ENCODE measurements around the gene PNPO.
"Not testable (repeated sequence)": the region's sequence is repeated elsewhere in the genome, so short reads cannot be mapped to it uniquely, and the experiment has no call there.

The PNPO gene

GRCh38 chr17:47986520-47986919 lies 45.1 kb downstream of the PNPO start:
- H3K9me2 ChIP-seq (ENCODE audit: low read depth, low read length): no peaks in the 10 kb centered on the region
- H2AFZ ChIP-seq (ENCODE audit: low read length): no peak overlapping the region
- H3K9me3 ChIP-seq (ENCODE audit: low read length): no peaks in the 10 kb centered on the region
- H3K4me3 ChIP-seq (ENCODE audit: low read depth, low read length, poor library complexity, severe bottlenecking): no peak overlapping the region
- H3K4me2 ChIP-seq (ENCODE audit: low read length): no peak overlapping the region
- no peaks in the 10 kb centered on the region for H3F3A ChIP-seq (ENCODE audit: insufficient read depth, low read length)
- H3K27ac ChIP-seq (ENCODE audit: low read depth, low read length, poor library complexity, severe bottlenecking): no peak overlapping the region
- TF ChIP-seq CTCF (IDR thresholded peaks at IDR 0.05; ENCODE audit: low read length) (no peak), EZH2 (IDR thresholded peaks at IDR 0.05; ENCODE audit: borderline replicate concordance, low read length) (no peak)
- H3K79me2 ChIP-seq (ENCODE audit: insufficient read depth, low read length): no peaks in the 10 kb centered on the region
- no peak overlapping the region for H3K9ac ChIP-seq (ENCODE audit: low read length)
- peaks cover 32% of the 10 kb centered on the region for H3K36me3 ChIP-seq (ENCODE audit: insufficient read depth, low read length)
- H4K20me1 ChIP-seq (ENCODE audit: insufficient read depth, low read length): no peaks in the 10 kb centered on the region
- no peaks in the 10 kb centered on the region for H3K4me1 ChIP-seq (ENCODE audit: insufficient read depth, low read length, severe bottlenecking)
- no peaks in the 10 kb centered on the region for H3K27me3 ChIP-seq (ENCODE audit: insufficient read depth, low read length)

DNA sequence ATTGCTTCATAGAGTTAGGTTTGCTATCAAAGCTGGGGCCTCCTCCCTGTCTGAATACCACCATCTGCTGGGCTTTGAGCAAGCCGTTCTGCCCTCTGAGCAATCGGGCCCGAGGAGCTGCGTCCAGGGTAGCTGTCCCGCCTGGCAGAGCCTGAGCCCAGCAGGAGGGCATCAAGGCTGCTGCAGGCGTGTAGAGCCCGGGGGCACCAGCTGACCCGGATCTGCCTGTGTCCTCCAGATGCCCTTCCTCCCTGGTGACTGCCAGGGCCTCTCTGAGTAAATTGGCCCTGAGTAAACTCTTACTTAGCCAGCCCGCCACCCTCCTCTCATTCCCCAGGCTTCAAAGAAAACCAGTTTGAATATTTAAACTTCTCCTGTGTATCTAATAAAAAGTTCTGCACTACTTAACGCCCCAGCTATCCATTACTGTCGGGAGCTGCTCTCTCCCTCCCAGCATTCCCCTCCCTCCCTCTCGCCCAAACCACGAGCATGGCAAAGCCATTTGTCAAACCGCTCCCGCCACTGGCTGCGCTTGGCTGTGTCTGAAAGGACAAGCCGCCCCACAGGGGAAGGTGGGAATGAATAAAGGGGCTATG lies 46.0 kb downstream of the PNPO start:
- Histone ChIP-seq H3K4me3 (ENCODE audit: low read depth, low read length, poor library complexity, severe bottlenecking) (no peak overlapping the region), H3K27ac (ENCODE audit: low read depth, low read length, poor library complexity, severe bottlenecking) (no peak overlapping the region), H3K27me3 (ENCODE audit: insufficient read depth, low read length) (no peaks in the 10 kb centered on the region), H2AFZ (ENCODE audit: low read length) (no peak overlapping the region), H3K36me3 (ENCODE audit: insufficient read depth, low read length) (peaks cover 24% of the 10 kb centered on the region), H3K9me3 (ENCODE audit: low read length) (no peaks in the 10 kb centered on the region), H3K9ac (ENCODE audit: low read length) (no peak overlapping the region), H3K4me1 (ENCODE audit: insufficient read depth, low read length, severe bottlenecking) (no peaks in the 10 kb centered on the region), H4K20me1 (ENCODE audit: insufficient read depth, low read length) (no peaks in the 10 kb centered on the region), H3K79me2 (ENCODE audit: insufficient read depth, low read length) (no peaks in the 10 kb centered on the region), H3K9me2 (ENCODE audit: low read depth, low read length) (no peaks in the 10 kb centered on the region), H3K4me2 (ENCODE audit: low read length) (no peak overlapping the region), H3F3A (ENCODE audit: insufficient read depth, low read length) (no peaks in the 10 kb centered on the region)
- TF ChIP-seq EZH2 (IDR thresholded peaks at IDR 0.05; ENCODE audit: borderline replicate concordance, low read length) (no peak), CTCF (IDR thresholded peaks at IDR 0.05; ENCODE audit: low read length) (no peak)

DNA sequence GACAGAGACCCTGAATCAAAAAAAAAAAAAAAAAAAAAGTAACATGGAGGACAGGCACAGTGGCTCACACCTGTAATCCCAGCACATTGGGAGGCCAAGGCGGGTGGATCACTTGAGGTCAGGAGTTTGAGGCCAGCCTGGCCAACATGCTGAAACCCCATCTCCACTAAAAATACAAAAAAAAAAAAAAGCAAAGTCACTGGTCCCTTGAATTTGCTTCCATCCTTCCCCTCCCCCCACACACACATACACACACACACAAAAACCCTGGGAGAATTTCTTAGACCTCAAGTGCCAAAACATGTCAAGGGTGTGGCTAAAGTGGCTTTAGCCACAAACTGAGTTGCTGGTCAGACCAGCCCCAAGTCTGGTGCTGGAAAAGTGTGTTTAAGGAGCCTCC lies 47.1 kb downstream of the PNPO start:
- H3K4me2 ChIP-seq (ENCODE audit: low read length); H3K4me1 ChIP-seq (ENCODE audit: insufficient read depth, low read length, severe bottlenecking); H3K79me2 ChIP-seq (ENCODE audit: insufficient read depth, low read length): not testable (repeated sequence)

GRCh38 chr17:47989159-47989558 lies 47.8 kb downstream of the PNPO start:
- no peaks in the 10 kb centered on the region for H3F3A ChIP-seq (ENCODE audit: insufficient read depth, low read length)
- H3K27ac ChIP-seq (ENCODE audit: low read depth, low read length, poor library complexity, severe bottlenecking): no peak overlapping the region
- no peaks in the 10 kb centered on the region for H3K9me2 ChIP-seq (ENCODE audit: low read depth, low read length)
- no peak overlapping the region for H3K9ac ChIP-seq (ENCODE audit: low read length)
- no peak overlapping the region for H3K4me3 ChIP-seq (ENCODE audit: low read depth, low read length, poor library complexity, severe bottlenecking)
- no peaks in the 10 kb centered on the region for H3K4me1 ChIP-seq (ENCODE audit: insufficient read depth, low read length, severe bottlenecking)
- peaks cover 7% of the 10 kb centered on the region; the same call in 1 of the 2 replicates for H3K36me3 ChIP-seq (ENCODE audit: insufficient read depth, low read length)
- no peaks in the 10 kb centered on the region for H3K79me2 ChIP-seq (ENCODE audit: insufficient read depth, low read length)
- H3K27me3 ChIP-seq (ENCODE audit: insufficient read depth, low read length): no peaks in the 10 kb centered on the region
- H3K4me2 ChIP-seq (ENCODE audit: low read length): no peak overlapping the region
- no peak overlapping the region for H2AFZ ChIP-seq (ENCODE audit: low read length)
- H4K20me1 ChIP-seq (ENCODE audit: insufficient read depth, low read length): no peaks in the 10 kb centered on the region
- TF ChIP-seq CTCF (IDR thresholded peaks at IDR 0.05; ENCODE audit: low read length) (no peak), EZH2 (IDR thresholded peaks at IDR 0.05; ENCODE audit: borderline replicate concordance, low read length) (no peak)
- H3K9me3 ChIP-seq (ENCODE audit: low read length): no peaks in the 10 kb centered on the region

More for the DNA sequence above, 47.1 kb downstream of the PNPO start:
- H3K27me3 ChIP-seq (ENCODE audit: insufficient read depth, low read length); H3K9ac ChIP-seq (ENCODE audit: low read length); H2AFZ ChIP-seq (ENCODE audit: low read length); H3F3A ChIP-seq (ENCODE audit: insufficient read depth, low read length); H3K9me3 ChIP-seq (ENCODE audit: low read length); H3K4me3 ChIP-seq (ENCODE audit: low read depth, low read length, poor library complexity, severe bottlenecking); H4K20me1 ChIP-seq (ENCODE audit: insufficient read depth, low read length); H3K27ac ChIP-seq (ENCODE audit: low read depth, low read length, poor library complexity, severe bottlenecking); H3K9me2 ChIP-seq (ENCODE audit: low read depth, low read length): not testable (repeated sequence)
- peaks cover 13% of the 10 kb centered on the region for H3K36me3 ChIP-seq (ENCODE audit: insufficient read depth, low read length)

Data from OCI-LY1 (cell line).